ENCODE measurements around the gene HADHB.

Gene HADHB

DNA sequence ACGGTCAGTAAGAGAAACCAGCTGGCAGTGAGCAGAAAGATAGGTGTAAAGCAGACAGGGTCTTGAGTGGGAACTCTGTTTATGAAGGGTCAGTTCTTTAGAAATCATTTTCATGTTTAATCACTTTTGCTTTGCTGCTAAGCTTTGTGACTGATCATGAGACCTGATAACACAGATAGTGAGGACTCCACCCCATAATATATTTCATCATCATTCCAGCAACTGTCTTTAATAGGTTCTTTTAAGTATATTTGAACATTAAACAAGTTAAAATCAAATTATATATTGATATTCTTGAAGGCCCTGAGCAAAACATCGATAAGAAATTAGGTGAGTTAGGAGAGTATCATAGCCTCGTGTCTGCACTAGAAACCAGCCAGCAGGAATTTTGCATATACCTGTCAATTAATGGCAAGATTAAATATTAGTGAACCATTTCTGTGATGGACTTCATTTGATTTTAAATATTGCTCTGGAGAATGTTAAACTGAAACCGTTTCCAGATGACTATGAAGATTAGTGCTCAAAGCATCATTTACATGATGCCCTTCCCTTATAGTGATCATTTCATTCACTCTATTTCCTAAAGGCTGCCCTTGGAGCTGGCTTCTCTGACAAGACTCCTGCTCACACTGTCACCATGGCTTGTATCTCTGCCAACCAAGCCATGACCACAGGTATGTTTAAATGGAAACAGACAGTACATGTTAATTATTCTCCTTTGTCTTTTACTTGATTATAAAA, 31.9 kb downstream of the HADHB start:
- Histone ChIP-seq H3K9me2 (replicated peaks; ENCODE audit: insufficient read depth, low read length) (no peaks in the 10 kb centered on the region), H3K9ac (ENCODE audit: low read length) (no peak overlapping the region), H3K9me3 (ENCODE audit: insufficient read depth, low read length) (no peaks in the 10 kb centered on the region), H4K20me1 (ENCODE audit: low read depth, low read length) (no peaks in the 10 kb centered on the region), H3K79me2 (ENCODE audit: insufficient read depth, low read length) (no peaks in the 10 kb centered on the region), H3F3A (ENCODE audit: insufficient read depth) (0 out of 2 replicates have a peak, but pooled peaks cover 5% of the 10 kb centered on the region), H2AFZ (ENCODE audit: low read depth, low read length, severe bottlenecking) (no peak overlapping the region), H3K27ac (ENCODE audit: low read depth, low read length) (no peak overlapping the region), H3K4me2 (ENCODE audit: low read depth, low read length, poor library complexity, severe bottlenecking) (no peak overlapping the region), H3K27me3 (ENCODE audit: low read length) (no peaks in the 10 kb centered on the region), H3K36me3 (ENCODE audit: low read length) (peaks cover 5% of the 10 kb centered on the region; the same call in 1 of the 2 replicates), H3K4me3 (ENCODE audit: insufficient read depth, low read length, poor library complexity, severe bottlenecking) (no peak overlapping the region)
- TF ChIP-seq, protein P1, sequence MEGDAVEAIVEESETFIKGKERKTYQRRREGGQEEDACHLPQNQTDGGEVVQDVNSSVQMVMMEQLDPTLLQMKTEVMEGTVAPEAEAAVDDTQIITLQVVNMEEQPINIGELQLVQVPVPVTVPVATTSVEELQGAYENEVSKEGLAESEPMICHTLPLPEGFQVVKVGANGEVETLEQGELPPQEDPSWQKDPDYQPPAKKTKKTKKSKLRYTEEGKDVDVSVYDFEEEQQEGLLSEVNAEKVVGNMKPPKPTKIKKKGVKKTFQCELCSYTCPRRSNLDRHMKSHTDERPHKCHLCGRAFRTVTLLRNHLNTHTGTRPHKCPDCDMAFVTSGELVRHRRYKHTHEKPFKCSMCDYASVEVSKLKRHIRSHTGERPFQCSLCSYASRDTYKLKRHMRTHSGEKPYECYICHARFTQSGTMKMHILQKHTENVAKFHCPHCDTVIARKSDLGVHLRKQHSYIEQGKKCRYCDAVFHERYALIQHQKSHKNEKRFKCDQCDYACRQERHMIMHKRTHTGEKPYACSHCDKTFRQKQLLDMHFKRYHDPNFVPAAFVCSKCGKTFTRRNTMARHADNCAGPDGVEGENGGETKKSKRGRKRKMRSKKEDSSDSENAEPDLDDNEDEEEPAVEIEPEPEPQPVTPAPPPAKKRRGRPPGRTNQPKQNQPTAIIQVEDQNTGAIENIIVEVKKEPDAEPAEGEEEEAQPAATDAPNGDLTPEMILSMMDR (IDR thresholded peaks at IDR 0.05; ENCODE audit: insufficient read depth, low read length, poor library complexity, severe bottlenecking): no peak
- TF ChIP-seq EZH2phosphoT487 (conservative IDR thresholded peaks at IDR 0.05; ENCODE audit: low read length): no peak

DNA sequence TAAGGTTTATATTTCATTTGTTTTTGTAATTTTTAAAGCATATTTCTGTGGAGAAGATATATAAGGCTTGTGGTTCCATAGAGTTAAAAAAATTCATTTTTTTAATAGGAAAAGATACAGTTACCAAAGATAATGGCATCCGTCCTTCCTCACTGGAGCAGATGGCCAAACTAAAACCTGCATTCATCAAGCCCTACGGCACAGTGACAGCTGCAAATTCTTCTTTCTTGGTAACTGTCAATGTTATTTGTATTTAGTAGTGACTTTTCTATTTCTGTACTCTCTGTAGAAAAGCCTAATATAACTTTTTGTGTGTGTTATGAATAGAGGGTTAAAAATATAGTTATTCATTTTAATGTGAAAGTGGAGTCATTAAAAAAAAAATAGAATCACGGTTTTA, 35.1 kb downstream of the HADHB start:
- H3K9ac ChIP-seq (ENCODE audit: low read length): no peak overlapping the region
- H3K9me3 ChIP-seq (ENCODE audit: insufficient read depth, low read length): no peaks in the 10 kb centered on the region
- H3K9me2 ChIP-seq (replicated peaks; ENCODE audit: insufficient read depth, low read length): no peaks in the 10 kb centered on the region
- H3K27me3 ChIP-seq (ENCODE audit: low read length): no peaks in the 10 kb centered on the region
- H3K4me2 ChIP-seq (ENCODE audit: low read depth, low read length, poor library complexity, severe bottlenecking): no peak overlapping the region
- no peaks in the 10 kb centered on the region for H3F3A ChIP-seq (ENCODE audit: insufficient read depth)
- no peaks in the 10 kb centered on the region; the same call in 1 of the 2 replicates for H3K36me3 ChIP-seq (ENCODE audit: low read length)
- H3K27ac ChIP-seq (ENCODE audit: low read depth, low read length): no peak overlapping the region
- no peak for TF ChIP-seq EZH2phosphoT487 (conservative IDR thresholded peaks at IDR 0.05; ENCODE audit: low read length)
- TF ChIP-seq, protein P1 (IDR thresholded peaks at IDR 0.05; ENCODE audit: insufficient read depth, low read length, poor library complexity, severe bottlenecking): no peak
- H2AFZ ChIP-seq (ENCODE audit: low read depth, low read length, severe bottlenecking): no peak overlapping the region
- no peak overlapping the region for H3K4me3 ChIP-seq (ENCODE audit: insufficient read depth, low read length, poor library complexity, severe bottlenecking)
- H3K79me2 ChIP-seq (ENCODE audit: insufficient read depth, low read length): no peaks in the 10 kb centered on the region
- no peaks in the 10 kb centered on the region for H4K20me1 ChIP-seq (ENCODE audit: low read depth, low read length)

DNA sequence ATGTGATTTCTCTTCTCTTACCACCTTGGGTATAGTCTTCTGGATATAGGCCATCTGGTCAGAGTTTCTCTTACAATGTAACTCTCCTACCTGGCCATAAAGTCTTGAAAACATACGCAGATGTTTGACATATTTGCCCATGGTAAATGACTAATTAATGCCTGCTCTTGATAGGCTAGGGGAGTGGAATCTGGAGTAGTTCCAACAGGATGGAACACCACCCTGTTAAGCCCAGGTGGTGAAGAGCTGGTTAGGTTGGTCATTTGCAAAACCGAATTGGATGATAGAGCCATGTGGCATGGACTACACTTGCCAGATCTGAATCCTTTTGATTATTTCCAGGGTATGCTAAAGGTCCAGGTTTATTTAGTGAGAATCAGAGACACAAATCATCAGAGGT, 36.5 kb downstream of the HADHB start:
- Histone ChIP-seq H3F3A (ENCODE audit: insufficient read depth) (no peaks in the 10 kb centered on the region), H3K36me3 (ENCODE audit: low read length) (no peaks in the 10 kb centered on the region; the same call in 1 of the 2 replicates), H3K9me3 (ENCODE audit: insufficient read depth, low read length) (no peaks in the 10 kb centered on the region), H3K4me2 (ENCODE audit: low read depth, low read length, poor library complexity, severe bottlenecking) (no peak overlapping the region), H3K27ac (ENCODE audit: low read depth, low read length) (no peak overlapping the region), H3K79me2 (ENCODE audit: insufficient read depth, low read length) (no peaks in the 10 kb centered on the region), H3K9me2 (replicated peaks; ENCODE audit: insufficient read depth, low read length) (no peaks in the 10 kb centered on the region), H4K20me1 (ENCODE audit: low read depth, low read length) (no peaks in the 10 kb centered on the region), H3K27me3 (ENCODE audit: low read length) (no peaks in the 10 kb centered on the region), H3K9ac (ENCODE audit: low read length) (no peak overlapping the region), H3K4me3 (ENCODE audit: insufficient read depth, low read length, poor library complexity, severe bottlenecking) (no peak overlapping the region), H2AFZ (ENCODE audit: low read depth, low read length, severe bottlenecking) (no peak overlapping the region)
- no peak for TF ChIP-seq EZH2phosphoT487 (conservative IDR thresholded peaks at IDR 0.05; ENCODE audit: low read length)
- TF ChIP-seq, protein P1 (IDR thresholded peaks at IDR 0.05; ENCODE audit: insufficient read depth, low read length, poor library complexity, severe bottlenecking): no peak

Measured in SU-DHL-6 (cell line).